GM06990 (cell line): ENCODE measurements around the gene CFAP300.

Source experiments
- DNase-seq: peaks from one replicate; pipeline ENCODE4 v3.0.0-alpha.2; 2011; ENCODE audit not compliant: insufficient read length; ENCODE audit errors: extremely low read depth
- H3K27me3 ChIP-seq: replicated peaks from 2 replicates; pipeline ENCODE4 v1.6.0; 2011; ENCODE audit warnings: low read length; ENCODE audit not compliant: control insufficient read depth, insufficient read depth
- H3K36me3 ChIP-seq: 2 replicates; pipeline ENCODE4 v1.5.1; 2011; ENCODE audit warnings: low read length; ENCODE audit not compliant: control insufficient read depth, insufficient read depth
- H3K4me3 ChIP-seq: replicated peaks from 2 replicates; pipeline ENCODE4 v1.5.1; 2011; ENCODE audit warnings: low read depth, mild to moderate bottlenecking, control low read depth, low read length
- CTCF ChIP-seq: IDR thresholded peaks from 2 replicates; pipeline ENCODE4 v1.5.1; 2011; ENCODE audit warnings: low read length, control low read depth, mild to moderate bottlenecking, inconsistent platforms; ENCODE audit not compliant: insufficient read depth, poor library complexity, severe bottlenecking

Gene CFAP300

GRCh38 chr11:102062106-102062505 is 14.9 kb downstream of the CFAP300 start:
- Histone ChIP-seq H3K4me3 (no peak overlapping the region), H3K27me3 (no peaks in the 10 kb centered on the region), H3K36me3 (no peaks in the 10 kb centered on the region)
- no peak for TF ChIP-seq CTCF
- no peak for DNase-seq

GRCh38 chr11:102064316-102064715 is 17.1 kb downstream of the CFAP300 start:
- no peak for DNase-seq
- Histone ChIP-seq H3K27me3 (no peaks in the 10 kb centered on the region), H3K4me3 (no peak overlapping the region), H3K36me3 (no peaks in the 10 kb centered on the region)
- no peak for TF ChIP-seq CTCF

- H3K4me3 ChIP-seq, result no peak overlapping the region
- TF ChIP-seq CTCF, result no peak
- H3K36me3 ChIP-seq, result no peaks in the 10 kb centered on the region
- no peak for DNase-seq
- no peaks in the 10 kb centered on the region for H3K27me3 ChIP-seq
These were observed 23.5 kb downstream of the CFAP300 start for GRCh38 chr11:102070766-102071165.

GRCh38 chr11:102071497-102072472 is 24.5 kb downstream of the CFAP300 start:
- no peak overlapping the region for H3K4me3 ChIP-seq
- no peak for TF ChIP-seq CTCF
- no peaks in the 10 kb centered on the region for H3K27me3 ChIP-seq
- H3K36me3 ChIP-seq, result no peaks in the 10 kb centered on the region
- DNase-seq, result no peak

- DNase-seq, result no peak
- H3K36me3 ChIP-seq, result no peaks in the 10 kb centered on the region
- no peak for TF ChIP-seq CTCF
- H3K4me3 ChIP-seq, result no peak overlapping the region
- H3K27me3 ChIP-seq, result no peaks in the 10 kb centered on the region
These were observed 26.0 kb downstream of the CFAP300 start for GRCh38 chr11:102073253-102073652.

GRCh38 chr11:102079625-102080024 is 32.4 kb downstream of the CFAP300 start:
- no peak overlapping the region for H3K4me3 ChIP-seq
- no peaks in the 10 kb centered on the region for H3K27me3 ChIP-seq
- no peak for DNase-seq
- no peak for TF ChIP-seq CTCF
- no peaks in the 10 kb centered on the region for H3K36me3 ChIP-seq
